Keratinocyte (primary cell): ENCODE results near the gene PTPRB. TPM values are rescaled to one million over a fixed set of nuclear protein-coding genes. Genes with fewer than 3 reads are reported as not detected.

Experiments
- DNase-seq: peaks from one replicate; pipeline ENCODE4 v3.0.0-alpha.2; 2011; ENCODE audit warnings: low read depth, missing footprints, low spot score
- FAIRE-seq: peaks from 2 replicates; lab custom pipeline; 2011; peaks lifted over from hg19 to GRCh38; lab: Jason Lieb, UNC
- H2AFZ ChIP-seq: 2 replicates; pipeline ENCODE4 v1.6.0; 2012; ENCODE audit warnings: low read length, control low read depth, inconsistent platforms; ENCODE audit not compliant: control insufficient read depth
- H3K27ac ChIP-seq: 2 replicates; pipeline ENCODE4 v1.5.1; 2011; ENCODE audit warnings: low read length; ENCODE audit not compliant: control insufficient read depth, insufficient read depth
- H3K27me3 ChIP-seq: 3 replicates; pipeline ENCODE4 v1.6.0; 2011; ENCODE audit warnings: low read length; ENCODE audit not compliant: control insufficient read depth, insufficient read depth; ENCODE audit errors: extremely low read depth
- H3K36me3 ChIP-seq, 2 experiments: 2 replicates in 1 of 2; 3 replicates in 1 of 2; pipeline ENCODE4 v1.5.1; 2011; ENCODE audit warnings: low read length in 2 of 2, mild to moderate bottlenecking in 1 of 2; ENCODE audit not compliant: control insufficient read depth in 2 of 2, insufficient read depth in 2 of 2; ENCODE audit errors: extremely low read depth in 1 of 2
- H3K4me1 ChIP-seq: 3 replicates; pipeline ENCODE4 v1.5.1; 2011; ENCODE audit warnings: low read length; ENCODE audit not compliant: control insufficient read depth, insufficient read depth; ENCODE audit errors: extremely low read depth
- H3K4me2 ChIP-seq: 3 replicates; pipeline ENCODE4 v1.6.0; 2011; ENCODE audit warnings: low read depth, low read length; ENCODE audit not compliant: control insufficient read depth, insufficient read depth; ENCODE audit errors: extremely low read depth
- H3K4me3 ChIP-seq, 3 experiments: fragments of 200-600 bp in 1 of 3; sonication (generic) in 1 of 3; 2 replicates in 2 of 3; 3 replicates in 1 of 3; pipeline ENCODE4 v1.5.1; 2011 to 2016; ENCODE audit warnings: low read length in 3 of 3, mild to moderate bottlenecking in 3 of 3, control low read depth in 2 of 3, inconsistent platforms in 1 of 3, low read depth in 1 of 3, mixed read lengths in 1 of 3, mixed run types in 1 of 3, moderate library complexity in 1 of 3; ENCODE audit not compliant: control insufficient read depth in 2 of 3, insufficient read depth in 2 of 3; ENCODE audit errors: extremely low read depth in 1 of 3
- H3K79me2 ChIP-seq: 2 replicates; pipeline ENCODE4 v1.6.0; 2012; ENCODE audit warnings: low read length; ENCODE audit not compliant: control insufficient read depth, insufficient read depth
- H3K9ac ChIP-seq: 3 replicates; pipeline ENCODE4 v1.6.0; 2011; ENCODE audit warnings: low read length; ENCODE audit not compliant: control insufficient read depth, insufficient read depth; ENCODE audit errors: extremely low read depth
- H3K9me1 ChIP-seq: 3 replicates; pipeline ENCODE4 v1.6.0; 2011; ENCODE audit warnings: low read length; ENCODE audit not compliant: control insufficient read depth, insufficient read depth; ENCODE audit errors: extremely low read depth
- H3K9me3 ChIP-seq: 2 replicates; pipeline ENCODE4 v1.5.1; 2012; ENCODE audit warnings: low read depth, low read length; ENCODE audit not compliant: control insufficient read depth
- H4K20me1 ChIP-seq: 3 replicates; pipeline ENCODE4 v1.6.0; 2011; ENCODE audit warnings: low read length; ENCODE audit not compliant: control insufficient read depth, insufficient read depth; ENCODE audit errors: extremely low read depth
- EZH2 ChIP-seq: IDR thresholded peaks from one replicate; pipeline ENCODE4 v1.6.1; 2012; ENCODE audit warnings: inconsistent platforms, mild to moderate bottlenecking, low read length, moderate library complexity
- dilution Hi-C: fragments of 300-500 bp; cut with MboI; formaldehyde crosslinking; loops from one replicate; pipeline ENCODE4 v1.7.0; 2020; ENCODE audit warnings: low sequenced_read_pairs; ENCODE audit not compliant: extremely low pct_ligation_motif_present
- polyA plus RNA-seq, 5 experiments: library from polyadenylated mRNA; depleted of rRNA in 3 of 5; stranded (reverse) in 3 of 5; stranded (forward) in 1 of 5; unstranded in 1 of 5; fragments of >200 nt; gene quantifications; 1 replicate in 1 of 5; 2 replicates in 3 of 5; 3 replicates in 1 of 5; pipeline versions ENCODE4 v1.2.1 to v1.2.3, GENCODE V29; 2011 to 2012; ENCODE audit warnings: missing spikeins in 2 of 5, low read depth in 1 of 5, low replicate concordance in 1 of 5
- TF ChIP-seq, protein P1 (sequence below), 3 experiments: IDR thresholded peaks in 1 of 3; conservative IDR thresholded peaks in 1 of 3; optimal IDR thresholded peaks in 1 of 3; 2 replicates in 2 of 3; 3 replicates in 1 of 3; pipeline versions ENCODE3 to v1.5.1; 2011; ENCODE audit warnings: low read length in 3 of 3, mild to moderate bottlenecking in 3 of 3, moderate library complexity in 2 of 3, control low read depth in 1 of 3, inconsistent platforms in 1 of 3; ENCODE audit not compliant: insufficient read depth in 2 of 3; ENCODE audit errors: extremely low read depth in 1 of 3

The PTPRB gene
- polyA plus RNA-seq, 1 donor (not counting 4 experiments of a cell fraction or from before 2014, with no cell fraction given), result 0.46 TPM

DNA sequence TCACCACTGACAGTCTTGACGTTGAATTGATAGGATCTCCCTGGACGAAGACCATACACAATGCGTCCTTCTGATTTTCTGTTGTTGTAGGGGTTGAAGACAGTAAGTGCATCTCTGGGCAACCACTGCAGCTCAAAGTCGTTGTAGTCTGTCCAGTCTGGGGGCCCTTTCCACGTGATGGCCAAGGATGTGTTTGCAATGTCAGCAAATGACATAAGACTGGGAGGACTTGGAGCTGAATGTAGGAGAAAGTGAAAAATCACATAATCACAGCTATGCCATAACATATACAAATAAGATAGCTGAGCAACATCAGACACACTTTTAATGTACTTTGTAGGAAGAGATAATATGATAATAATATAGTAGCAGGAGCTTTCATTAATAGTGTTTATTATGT, 77.8 kb downstream of the PTPRB start:
- dilution Hi-C loops, result no loop called here
- H3K4me3 ChIP-seq, result no peak overlapping the region
- H3K9me3 ChIP-seq, result no peaks in the 10 kb centered on the region
- no peaks in the 10 kb centered on the region for H3K79me2 ChIP-seq
- H3K27ac ChIP-seq, result no peak overlapping the region
- H3K36me3 ChIP-seq, result no peaks in the 10 kb centered on the region
- no peak for TF ChIP-seq EZH2
- TF ChIP-seq, protein P1, sequence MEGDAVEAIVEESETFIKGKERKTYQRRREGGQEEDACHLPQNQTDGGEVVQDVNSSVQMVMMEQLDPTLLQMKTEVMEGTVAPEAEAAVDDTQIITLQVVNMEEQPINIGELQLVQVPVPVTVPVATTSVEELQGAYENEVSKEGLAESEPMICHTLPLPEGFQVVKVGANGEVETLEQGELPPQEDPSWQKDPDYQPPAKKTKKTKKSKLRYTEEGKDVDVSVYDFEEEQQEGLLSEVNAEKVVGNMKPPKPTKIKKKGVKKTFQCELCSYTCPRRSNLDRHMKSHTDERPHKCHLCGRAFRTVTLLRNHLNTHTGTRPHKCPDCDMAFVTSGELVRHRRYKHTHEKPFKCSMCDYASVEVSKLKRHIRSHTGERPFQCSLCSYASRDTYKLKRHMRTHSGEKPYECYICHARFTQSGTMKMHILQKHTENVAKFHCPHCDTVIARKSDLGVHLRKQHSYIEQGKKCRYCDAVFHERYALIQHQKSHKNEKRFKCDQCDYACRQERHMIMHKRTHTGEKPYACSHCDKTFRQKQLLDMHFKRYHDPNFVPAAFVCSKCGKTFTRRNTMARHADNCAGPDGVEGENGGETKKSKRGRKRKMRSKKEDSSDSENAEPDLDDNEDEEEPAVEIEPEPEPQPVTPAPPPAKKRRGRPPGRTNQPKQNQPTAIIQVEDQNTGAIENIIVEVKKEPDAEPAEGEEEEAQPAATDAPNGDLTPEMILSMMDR (optimal IDR thresholded peaks at IDR 0.05 in 1 of 3, IDR thresholded peaks at IDR 0.05 in 1 of 3, conservative IDR thresholded peaks at IDR 0.05 in 1 of 3; ENCODE audit: extremely low read depth in 1 of 3, insufficient read depth in 2 of 3, low read length in 3 of 3), result no peak
- H3K9ac ChIP-seq, result no peak overlapping the region
- H2AFZ ChIP-seq, result no peak overlapping the region
- FAIRE-seq (no peak), DNase-seq (no peak)
- no peaks in the 10 kb centered on the region for H4K20me1 ChIP-seq
- no peak overlapping the region for H3K4me2 ChIP-seq
- no peaks in the 10 kb centered on the region for H3K9me1 ChIP-seq
- H3K4me1 ChIP-seq, result peaks cover 12% of the 10 kb centered on the region
- H3K27me3 ChIP-seq, result no peaks in the 10 kb centered on the region

DNA sequence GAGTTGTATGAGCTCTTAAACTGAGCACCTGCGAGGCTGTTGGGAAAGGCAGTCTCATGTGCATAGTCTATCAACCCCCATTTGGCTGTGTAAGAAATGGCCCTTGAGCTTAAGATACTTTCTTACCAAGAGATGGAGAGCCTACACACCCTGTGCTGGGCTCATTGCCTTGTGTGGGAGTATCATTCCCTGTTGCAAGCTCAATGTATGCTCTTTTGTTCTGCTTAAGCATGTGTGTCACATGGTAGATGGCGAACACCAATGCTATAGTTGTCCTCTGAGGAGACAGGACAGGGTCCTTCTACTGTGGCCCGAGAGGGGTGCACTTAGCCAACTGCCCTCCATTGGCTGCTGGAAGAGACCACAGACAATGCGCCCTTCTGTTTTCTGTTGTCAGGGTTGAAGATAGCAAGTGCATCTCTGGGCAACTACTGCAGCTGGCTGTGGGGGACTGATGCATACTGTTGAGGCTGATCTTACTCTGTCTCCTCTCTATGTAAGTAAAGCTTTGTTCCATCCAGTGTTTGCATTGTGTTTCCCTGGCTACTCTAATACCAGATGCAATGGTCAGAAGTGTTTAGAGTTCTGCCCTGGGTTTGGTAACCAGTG, 79.5 kb downstream of the PTPRB start:
- H3K36me3 ChIP-seq, result no peaks in the 10 kb centered on the region
- peaks cover 12% of the 10 kb centered on the region for H3K4me1 ChIP-seq
- no peak overlapping the region for H3K4me3 ChIP-seq
- H3K27me3 ChIP-seq, result no peaks in the 10 kb centered on the region
- no peaks in the 10 kb centered on the region for H3K79me2 ChIP-seq
- FAIRE-seq, result no peak
- dilution Hi-C loops, result no loop called here
- H4K20me1 ChIP-seq, result no peaks in the 10 kb centered on the region
- no peak overlapping the region for H3K9ac ChIP-seq
- no peak overlapping the region for H3K4me2 ChIP-seq
- no peaks in the 10 kb centered on the region for H3K9me1 ChIP-seq
- H2AFZ ChIP-seq, result no peak overlapping the region
- no peak overlapping the region for H3K27ac ChIP-seq
- no peak for DNase-seq
- no peaks in the 10 kb centered on the region for H3K9me3 ChIP-seq
- TF ChIP-seq, protein P1 (optimal IDR thresholded peaks at IDR 0.05 in 1 of 3, IDR thresholded peaks at IDR 0.05 in 1 of 3, conservative IDR thresholded peaks at IDR 0.05 in 1 of 3; ENCODE audit: extremely low read depth in 1 of 3, insufficient read depth in 2 of 3, low read length in 3 of 3), result no peak
- no peak for TF ChIP-seq EZH2
